Loucy (cell line): ENCODE measurements around the gene P3H1.
"Not testable (repeated sequence)": the region's sequence is repeated elsewhere in the genome, so short reads cannot be mapped to it uniquely, and the experiment has no call there.

Source experiments
- H2AFZ ChIP-seq: fragments of 200-600 bp; sonication (generic); 2 replicates; pipeline ENCODE4 v1.6.0; 2016; ENCODE audit warnings: antibody characterized with exemption, mild to moderate bottlenecking, low read length, moderate library complexity
- H3F3A ChIP-seq: fragments of 200-600 bp; 2 replicates; pipeline ENCODE4 v1.6.0; 2016; ENCODE audit warnings: antibody characterized with exemption, low read depth, mild to moderate bottlenecking
- H3K27me3 ChIP-seq: fragments of 200-600 bp; sonication (generic); 2 replicates; pipeline ENCODE4 v1.6.1; 2014; ENCODE audit warnings: low read length, mild to moderate bottlenecking; ENCODE audit not compliant: insufficient read depth, poor library complexity, severe bottlenecking
- H3K36me3 ChIP-seq: fragments of 200-600 bp; sonication (generic); 2 replicates; pipeline ENCODE4 v1.6.1; 2016; ENCODE audit warnings: low read length; ENCODE audit not compliant: insufficient read depth
- H3K4me1 ChIP-seq: fragments of 200-600 bp; sonication (generic); 2 replicates; pipeline ENCODE4 v1.5.1; 2014; ENCODE audit warnings: low read length, mild to moderate bottlenecking; ENCODE audit not compliant: insufficient read depth, poor library complexity, severe bottlenecking
- H3K4me2 ChIP-seq: fragments of 200-600 bp; sonication (generic); 2 replicates; pipeline ENCODE4 v1.6.0; 2014; ENCODE audit warnings: antibody characterized with exemption, low read length, low read depth, mild to moderate bottlenecking; ENCODE audit not compliant: poor library complexity, severe bottlenecking
- H3K4me3 ChIP-seq: fragments of 200-600 bp; sonication (generic); 2 replicates; pipeline ENCODE4 v1.5.1; 2014; ENCODE audit warnings: low read length, mild to moderate bottlenecking, mixed read lengths; ENCODE audit not compliant: poor library complexity, severe bottlenecking
- H3K79me2 ChIP-seq: fragments of 200-600 bp; sonication (generic); 2 replicates; pipeline ENCODE4 v1.6.1; 2014; ENCODE audit warnings: low read length; ENCODE audit not compliant: insufficient read depth
- H3K9ac ChIP-seq: fragments of 200-600 bp; sonication (generic); 2 replicates; pipeline ENCODE4 v1.6.0; 2014; ENCODE audit warnings: mild to moderate bottlenecking, low read depth, low read length, moderate library complexity; ENCODE audit not compliant: poor library complexity, severe bottlenecking
- H3K9me2 ChIP-seq: fragments of 200-600 bp; sonication (generic); replicated peaks from 2 replicates; pipeline ENCODE4 v1.6.1; 2016; ENCODE audit warnings: low read depth, low read length, mixed read lengths
- H3K9me3 ChIP-seq: fragments of 200-600 bp; sonication (generic); 2 replicates; pipeline ENCODE4 v1.6.1; 2014; ENCODE audit warnings: mild to moderate bottlenecking, antibody characterized with exemption, low read length, low read depth; ENCODE audit not compliant: insufficient read depth
- H4K20me1 ChIP-seq: fragments of 200-600 bp; sonication (generic); 2 replicates; pipeline ENCODE4 v1.6.0; 2014; ENCODE audit warnings: antibody characterized with exemption, low read length, mild to moderate bottlenecking; ENCODE audit not compliant: insufficient read depth, poor library complexity, severe bottlenecking
- CTCF ChIP-seq: fragments of 200-600 bp; sonication (generic); conservative IDR thresholded peaks from 2 replicates; pipeline ENCODE4 v1.5.1; 2014; ENCODE audit warnings: mild to moderate bottlenecking, antibody characterized with exemption, low read length
- EZH2phosphoT487 ChIP-seq: fragments of 200-600 bp; IDR thresholded peaks from 2 replicates; pipeline ENCODE4 v1.6.1; 2018; ENCODE audit warnings: antibody characterized with exemption, mild to moderate bottlenecking, moderate library complexity, borderline replicate concordance

Gene P3H1

DNA sequence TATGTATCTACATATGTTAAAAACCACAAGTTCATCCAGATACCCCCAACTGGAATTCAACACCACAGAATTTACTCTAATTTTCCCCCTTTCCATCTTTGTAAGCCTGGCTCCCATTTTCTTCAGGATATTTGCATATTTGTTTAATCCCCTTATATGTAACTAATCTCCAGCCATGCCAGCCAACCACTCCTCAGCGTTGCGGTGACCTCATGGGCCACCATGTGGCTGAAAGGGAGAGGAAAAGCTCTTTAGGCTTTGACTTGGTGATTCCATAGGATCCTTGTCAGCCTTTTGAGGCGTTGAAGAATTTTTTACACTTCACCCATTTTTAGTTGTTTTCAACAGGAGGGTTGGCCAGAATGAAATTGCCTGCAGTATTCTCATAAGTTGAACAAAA lies 36.8 kb downstream of the P3H1 start:
- Histone ChIP-seq H3K79me2 (no peaks in the 10 kb centered on the region), H4K20me1 (no peaks in the 10 kb centered on the region), H3K9me2 (no peaks in the 10 kb centered on the region), H3K9ac (no peak overlapping the region), H3K4me2 (no peak overlapping the region), H2AFZ (no peak overlapping the region), H3K9me3 (no peaks in the 10 kb centered on the region), H3K27me3 (no peaks in the 10 kb centered on the region), H3F3A (no peaks in the 10 kb centered on the region), H3K4me3 (no peak overlapping the region), H3K36me3 (no peaks in the 10 kb centered on the region), H3K4me1 (no peaks in the 10 kb centered on the region)
- no peak for TF ChIP-seq CTCF
- TF ChIP-seq EZH2phosphoT487 = no peak

DNA sequence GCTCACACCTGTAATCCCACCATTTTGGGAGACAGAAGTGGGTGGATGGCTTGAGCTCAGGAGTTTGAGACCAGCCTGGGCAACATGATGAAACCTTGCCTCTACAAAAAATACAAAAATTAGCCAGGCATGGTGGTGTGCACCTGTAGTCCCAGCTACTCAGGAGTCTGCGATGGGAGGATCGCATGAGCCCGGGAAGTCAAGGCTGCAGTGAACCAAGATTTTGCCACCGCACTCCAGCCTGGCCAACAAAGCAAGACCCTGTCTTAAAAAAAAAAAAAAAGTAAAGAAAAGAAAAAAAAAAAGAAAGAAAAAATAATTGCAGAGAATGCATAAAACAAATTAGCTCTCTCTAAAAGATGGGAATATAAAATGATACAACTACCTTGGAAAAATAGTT lies 41.0 kb downstream of the P3H1 start:
- H3K4me1 ChIP-seq, H3K9ac ChIP-seq, H3K36me3 ChIP-seq, H3K4me3 ChIP-seq, H3K4me2 ChIP-seq, H3K9me3 ChIP-seq, H4K20me1 ChIP-seq, H3K79me2 ChIP-seq, H3F3A ChIP-seq, H3K27me3 ChIP-seq, H3K9me2 ChIP-seq, H2AFZ ChIP-seq: not testable (repeated sequence)

- H3K79me2 ChIP-seq = no peaks in the 10 kb centered on the region
- no peak overlapping the region for H3K4me2 ChIP-seq
- no peaks in the 10 kb centered on the region for H3K9me2 ChIP-seq
- no peak for TF ChIP-seq CTCF
- TF ChIP-seq EZH2phosphoT487 = no peak
- no peaks in the 10 kb centered on the region for H3K4me1 ChIP-seq
- no peaks in the 10 kb centered on the region for H3F3A ChIP-seq
- no peak overlapping the region for H3K9ac ChIP-seq
- H3K27me3 ChIP-seq = no peaks in the 10 kb centered on the region
- H3K9me3 ChIP-seq = no peaks in the 10 kb centered on the region
- H3K4me3 ChIP-seq = no peak overlapping the region
- H4K20me1 ChIP-seq = no peaks in the 10 kb centered on the region
- H3K36me3 ChIP-seq = peaks cover 7% of the 10 kb centered on the region; the same call in 1 of the 2 replicates
- no peak overlapping the region for H2AFZ ChIP-seq
These were observed 43.3 kb downstream of the P3H1 start for GRCh38 chr1:42723511-42723910.

DNA sequence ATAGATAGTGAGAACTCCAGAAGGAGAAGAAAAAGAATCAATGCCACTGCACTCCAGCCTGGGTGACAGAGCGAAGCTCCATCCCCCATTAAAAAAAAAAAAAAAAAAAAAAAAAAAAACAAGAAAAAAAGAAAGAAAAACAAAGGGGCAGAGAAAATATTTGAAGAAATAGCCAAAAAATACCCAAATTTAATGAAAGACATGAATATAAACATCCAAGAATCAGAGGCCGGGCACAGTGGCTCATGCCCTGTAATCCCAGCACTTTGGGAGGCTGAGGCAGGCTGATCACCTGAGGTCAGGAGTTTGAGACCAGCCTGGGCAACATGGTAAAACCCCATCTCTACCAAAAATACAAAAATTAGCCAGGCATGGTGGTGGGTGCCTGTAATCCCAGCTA lies 44.4 kb downstream of the P3H1 start:
- not testable (repeated sequence) for H2AFZ ChIP-seq, H3F3A ChIP-seq, H3K27me3 ChIP-seq, H3K9me3 ChIP-seq, H3K9me2 ChIP-seq, H3K4me1 ChIP-seq, H3K4me2 ChIP-seq, H4K20me1 ChIP-seq, H3K4me3 ChIP-seq, H3K9ac ChIP-seq, H3K79me2 ChIP-seq
- H3K36me3 ChIP-seq = peaks cover 13% of the 10 kb centered on the region; the same call in 1 of the 2 replicates
